HG03432 (cell line): ENCODE results near the gene RRAGA.
"Not testable (repeated sequence)": the region's sequence is repeated elsewhere in the genome, so short reads cannot be mapped to it uniquely, and the experiment has no call there.

Experiments used
- ATAC-seq: cut with Tn5 transposase; IDR thresholded peaks from one replicate; pipeline ENCODE4 v1.9.1; 2021; ENCODE audit warnings: mild to moderate bottlenecking, moderate library complexity; ENCODE audit not compliant: unreplicated experiment

The RRAGA gene

GRCh38 chr9:19074836-19075235, 25.6 kb downstream of the RRAGA start:
- no peak for ATAC-seq

GRCh38 chr9:19085295-19085694, 36.1 kb downstream of the RRAGA start:
- peak; percentile 71 for ATAC-seq

GRCh38 chr9:19087106-19088000, 38.1 kb downstream of the RRAGA start:
- no peak for ATAC-seq

GRCh38 chr9:19097431-19097830, 48.2 kb downstream of the RRAGA start:
- not testable (repeated sequence) for ATAC-seq
